HepG2 (cell line): ENCODE measurements around the gene FSD2. TPM values are rescaled to one million over a fixed set of nuclear protein-coding genes. Genes with fewer than 3 reads are reported as not detected.
A peak's percentile ranks its signal among the peaks of the same experiment; 100 is the strongest.

ENCODE experiments used
- ATAC-seq: fragments of 200-7000 bp; cut with Tn5 transposase; 3 replicates; pipeline ENCODE4 v1.9.1; 2020; ENCODE audit warnings: mild to moderate bottlenecking, moderate library complexity
- BruUV-seq: library from RNA; stranded (reverse); fragments of 400-500 nt; replicated peaks from 2 replicates; lab custom pipeline; 2021; lab: Mats Ljungman, UMichigan
- CTCF ChIA-PET: fragments of 300-600 bp; formaldehyde crosslinking; extraction: SDS; loops from one replicate; lab custom pipeline; 2021; ENCODE audit warnings: low total read pairs, inconsistent platforms, low intra/inter-chr PET ratio; lab: Yijun Ruan, JAX
- POLR2A ChIA-PET: fragments of 350-600 bp; sonication (Branson Sonifier 250); formaldehyde crosslinking; loops from one replicate; lab custom pipeline; 2020; ENCODE audit warnings: antibody characterized with exemption, inconsistent platforms; lab: Yijun Ruan, JAX
- DNase-seq: peaks from one replicate; pipeline ENCODE4 v3.0.0-alpha.2; 2015; ENCODE audit warnings: low spot score
- FAIRE-seq: peaks from 3 replicates; lab custom pipeline; 2011; peaks lifted over from hg19 to GRCh38; lab: Jason Lieb, UNC
- H2AFZ ChIP-seq: one replicate; pipeline ENCODE4 v1.6.1; 2011; ENCODE audit warnings: low read length, inconsistent platforms
- H3K27ac ChIP-seq: fragments of 300-600 bp; 3 replicates; pipeline ENCODE4 v1.8.0; 2011; ENCODE audit warnings: mixed run types, mild to moderate bottlenecking, mixed read lengths, low read length, inconsistent platforms; ENCODE audit not compliant: insufficient read depth; ENCODE audit errors: extremely low read length
- H3K27me3 ChIP-seq, 2 experiments: fragments of 200-600 bp in 1 of 2; 2 replicates in 1 of 2; 3 replicates in 1 of 2; pipeline versions ENCODE4 v1.6.0 to v1.8.0; 2011; ENCODE audit warnings: low read length in 2 of 2, mild to moderate bottlenecking in 2 of 2, moderate library complexity in 2 of 2, inconsistent platforms in 1 of 2; ENCODE audit not compliant: insufficient read depth in 2 of 2, control insufficient read depth in 1 of 2
- H3K36me3 ChIP-seq, 2 experiments: fragments of 200-600 bp in 1 of 2; replicated peaks in 1 of 2; 2 replicates in 1 of 2; 3 replicates in 1 of 2; pipeline versions ENCODE4 v1.5.1 to v1.8.0; 2011; ENCODE audit warnings: low read length in 2 of 2, inconsistent platforms in 1 of 2; ENCODE audit not compliant: insufficient read depth in 2 of 2, control insufficient read depth in 1 of 2
- H3K4me1 ChIP-seq: 2 replicates; pipeline ENCODE4 v1.5.1; 2012; ENCODE audit warnings: low read length, inconsistent platforms; ENCODE audit not compliant: insufficient read depth
- H3K4me2 ChIP-seq: 2 replicates; pipeline ENCODE4 v1.6.0; 2011; ENCODE audit warnings: low read depth, low read length, inconsistent platforms
- H3K4me3 ChIP-seq, 3 experiments: fragments of 200-600 bp in 1 of 3; sonication (generic), shearing (Covaris generic) in 1 of 3; replicated peaks in 1 of 3; 2 replicates each; pipeline ENCODE4 v1.5.1; 2011 to 2016; ENCODE audit warnings: low read length in 3 of 3, inconsistent platforms in 2 of 3, low read depth in 2 of 3, mild to moderate bottlenecking in 2 of 3, control low read depth in 1 of 3, mixed read lengths in 1 of 3; ENCODE audit not compliant: insufficient read depth in 1 of 3
- H3K79me2 ChIP-seq: one replicate; pipeline ENCODE4 v1.6.1; 2011; ENCODE audit warnings: low read length, inconsistent platforms; ENCODE audit not compliant: insufficient read depth
- H3K9ac ChIP-seq: 2 replicates; pipeline ENCODE4 v1.6.0; 2011; ENCODE audit warnings: mild to moderate bottlenecking, low read depth, low read length, inconsistent platforms; ENCODE audit not compliant: insufficient read depth
- H3K9me3 ChIP-seq: 2 replicates; pipeline ENCODE4 v1.5.1; 2012; ENCODE audit warnings: mild to moderate bottlenecking, low read length
- H4K20me1 ChIP-seq: 2 replicates; pipeline ENCODE4 v1.6.0; 2011; ENCODE audit warnings: inconsistent platforms, mild to moderate bottlenecking, low read length, moderate library complexity; ENCODE audit not compliant: insufficient read depth
- ARID3A ChIP-seq: IDR thresholded peaks from 2 replicates; pipeline ENCODE4 v1.6.1; 2012; ENCODE audit warnings: low read depth, low read length, improper control_type of control experiment
- ARID5B ChIP-seq: IDR thresholded peaks from 2 replicates; pipeline ENCODE4 v1.4.0; 2020; ENCODE audit warnings: mild to moderate bottlenecking, missing genetic modification reagents
- DDIT3 ChIP-seq: sonication (generic); formaldehyde crosslinking; IDR thresholded peaks from 2 replicates; pipeline ENCODE4 v1.4.0; 2020; ENCODE audit warnings: mild to moderate bottlenecking, missing genetic modification reagents
- DMAP1 ChIP-seq: IDR thresholded peaks from 2 replicates; pipeline ENCODE4 v1.6.1; 2016
- DRAP1 ChIP-seq: IDR thresholded peaks from 2 replicates; pipeline ENCODE4 v1.6.1; 2016; ENCODE audit warnings: missing genetic modification reagents, missing compliant biosample characterization
- ELF3 ChIP-seq: IDR thresholded peaks from 2 replicates; pipeline ENCODE4 v1.6.1; 2016; ENCODE audit warnings: missing genetic modification reagents, missing compliant biosample characterization
- GATAD2A ChIP-seq: IDR thresholded peaks from 2 replicates; pipeline ENCODE4 v1.6.1; 2016
- HMG20A ChIP-seq: IDR thresholded peaks from 2 replicates; pipeline ENCODE4 v1.6.1; 2016; ENCODE audit warnings: borderline replicate concordance
- LBX2 ChIP-seq: sonication (generic); formaldehyde crosslinking; IDR thresholded peaks from 2 replicates; pipeline ENCODE4 v1.5.0; 2020; ENCODE audit warnings: missing genetic modification reagents, mild to moderate bottlenecking, borderline replicate concordance
- PITX1 ChIP-seq: sonication (generic); formaldehyde crosslinking; IDR thresholded peaks from 2 replicates; pipeline ENCODE4 v1.5.1; 2020; ENCODE audit warnings: mild to moderate bottlenecking, missing genetic modification reagents
- PPARG ChIP-seq: conservative IDR thresholded peaks from 2 replicates; pipeline ENCODE4 v1.6.1; 2016; ENCODE audit warnings: missing biosample characterization, missing genetic modification reagents
- SOX13 ChIP-seq, 3 experiments: fragments of 450-650 bp in 1 of 3; sonication (generic) in 1 of 3; formaldehyde crosslinking in 1 of 3; IDR thresholded peaks in 2 of 3; conservative IDR thresholded peaks in 1 of 3; 2 replicates each; pipeline versions ENCODE4 v1.5.0 to v1.6.1; 2016 to 2020; ENCODE audit warnings: antibody characterized with exemption in 1 of 3, mild to moderate bottlenecking in 1 of 3, missing compliant biosample characterization in 1 of 3, missing genetic modification reagents in 1 of 3, moderate library complexity in 1 of 3
- ZNF230 ChIP-seq: sonication (generic); formaldehyde crosslinking; IDR thresholded peaks from 2 replicates; pipeline ENCODE4 v1.4.0; 2020; ENCODE audit warnings: mild to moderate bottlenecking, missing genetic modification reagents
- ZNF292 ChIP-seq: sonication (generic); formaldehyde crosslinking; IDR thresholded peaks from 2 replicates; pipeline ENCODE4 v1.8.1; 2022; ENCODE audit warnings: mild to moderate bottlenecking, low read depth, missing genetic modification reagents, borderline replicate concordance
- ZNF333 ChIP-seq: sonication (generic); formaldehyde crosslinking; IDR thresholded peaks from 2 replicates; pipeline ENCODE4 v1.4.0; 2020; ENCODE audit warnings: mild to moderate bottlenecking, missing genetic modification reagents, borderline replicate concordance
- ZNF605 ChIP-seq: sonication (generic); formaldehyde crosslinking; IDR thresholded peaks from 2 replicates; pipeline ENCODE4 v1.8.0; 2022; ENCODE audit warnings: mild to moderate bottlenecking, missing genetic modification reagents
- ZNF777 ChIP-seq: sonication (generic); formaldehyde crosslinking; IDR thresholded peaks from 2 replicates; pipeline ENCODE4 v1.4.0; 2020; ENCODE audit warnings: missing genetic modification reagents
- WGBS: methylation state at CpG from one replicate; pipeline ENCODE4 v1.1.6; 2017; ENCODE audit warnings: low lambda C conversion rate; 5-methylcytosine and 5-hydroxymethylcytosine counted together
- in situ Hi-C: cut with HindIII; loops from 2 replicates; pipeline ENCODE4 v1.10.0; 2017; ENCODE audit warnings: low pct_unique_long_range_greater_than_20kb; ENCODE audit not compliant: extremely low pct_ligation_motif_present
- intact Hi-C: fragments of 100-400 bp; cut with micrococcal nuclease; formaldehyde crosslinking; loops from one replicate; pipeline ENCODE4 v1.10.0; 2022; ENCODE audit not compliant: unreplicated experiment
- polyA plus RNA-seq, 8 experiments: library from polyadenylated mRNA; depleted of rRNA in 3 of 8; stranded (reverse) in 7 of 8; unstranded in 1 of 8; fragments of >200 nt; fragmentation: Illumina TruSeq in 4 of 8; extraction: Trizol in 4 of 8; gene quantifications; 2 replicates each; pipeline versions ENCODE4 v1.2.1 to v1.2.3, GENCODE V29; 2011 to 2016; ENCODE audit warnings: low read depth in 4 of 8, missing spikeins in 1 of 8, mixed read lengths in 1 of 8; ENCODE audit not compliant: insufficient read depth in 1 of 8
- total RNA-seq, 5 experiments: library from RNA; depleted of rRNA; stranded (reverse); fragments of >200 nt; fragmentation: Illumina TruSeq; extraction: Trizol; gene quantifications; 2 replicates each; pipeline ENCODE4 v1.2.3, GENCODE V29; 2016; ENCODE audit warnings: low read depth in 1 of 5

The FSD2 gene
- total and polyA plus RNA-seq, 2 of the 13 experiments (the other 11 are each of a cell fraction or from before 2014, with no cell fraction given), result not detected

- ChIA-PET CTCF (no interaction called here), POLR2A (interaction anchor here (1.1 to 3.2 kb wide), 2 partner anchors 13 to 223 kb away, joined by 3 to 22 read pairs; partner anchors contain the start of gene RPS17)
- Histone ChIP-seq H3K4me3 (peak overlapping the region in 2 of 3 experiments; percentile 16 to 39; a peak in 3 of 6 replicates), H3K27me3 (no peaks in the 10 kb centered on the region), H3K4me2 (peak overlapping the region; percentile 74), H3K9me3 (no peaks in the 10 kb centered on the region), H3K4me1 (peaks cover 43% of the 10 kb centered on the region), H3K27ac (peak overlapping the region; percentile 63), H3K36me3 (peaks cover 2 to 22% of the 10 kb centered on the region in 2 experiments; a peak in 4 of 5 replicates), H2AFZ (no peak overlapping the region), H4K20me1 (no peaks in the 10 kb centered on the region), H3K9ac (peak overlapping the region; percentile 37; the same call in 1 of the 2 replicates), H3K79me2 (no peaks in the 10 kb centered on the region)
- peak; percentile 95 for ATAC-seq
- intact Hi-C loops (loop anchor here (2.0 kb wide), 1 partner anchor 45 kb away; the partner anchor contains the start of gene WHAMM), in situ Hi-C loops (no loop called here)
- peak; percentile 86 for DNase-seq
- BruUV-seq, result no TSS peak
- 26% methylated on average over 7 of the region's 7 CpGs for WGBS
- FAIRE-seq, result peak; percentile 92
- TF ChIP-seq DDIT3 (CRISPR knock-in tag) (no peak), ZNF605 (no peak), ZNF333 (CRISPR knock-in tag) (no peak), GATAD2A (peak; percentile 53; the same call in 1 of the 2 replicates), ZNF777 (CRISPR knock-in tag) (no peak), ELF3 (CRISPR knock-in tag) (peak; percentile 39; the same call in 1 of the 2 replicates), PPARG (peak; percentile 42; the same call in 1 of the 2 replicates), DRAP1 (no peak), PITX1 (CRISPR knock-in tag) (no peak), LBX2 (no peak), HMG20A (CRISPR knock-in tag) (peak; percentile 44; the same call in 1 of the 2 replicates), ZNF292 (peak; percentile 21; the same call in 1 of the 2 replicates), ZNF230 (CRISPR knock-in tag) (no peak), ARID5B (CRISPR knock-in tag) (peak; percentile 82), SOX13 (IDR thresholded peaks at IDR 0.05) (no peak), SOX13 (CRISPR knock-in tag; conservative IDR thresholded peaks at IDR 0.05 in 1 of 2, IDR thresholded peaks at IDR 0.05 in 1 of 2) (peak in 1 of 2 experiments; percentile 59; a peak in 2 of 4 replicates), ARID3A (peak; percentile 67), DMAP1 (0 out of 2 replicates have a peak, but pooled peaks have one; percentile 27)
Observed at GRCh38 chr15:82763361-82764116, 42.3 kb downstream of the FSD2 start.
